SKM-1 (cell line): ENCODE data around the gene RAB8A.
"Not testable (repeated sequence)": the region's sequence is repeated elsewhere in the genome, so short reads cannot be mapped to it uniquely, and the experiment has no call there.

Experiments
- DNase-seq: peaks from one replicate; lab custom pipeline; 2025; ENCODE audit not compliant: unreplicated experiment; lab: John Stamatoyannopoulos, UW

RAB8A gene

DNA sequence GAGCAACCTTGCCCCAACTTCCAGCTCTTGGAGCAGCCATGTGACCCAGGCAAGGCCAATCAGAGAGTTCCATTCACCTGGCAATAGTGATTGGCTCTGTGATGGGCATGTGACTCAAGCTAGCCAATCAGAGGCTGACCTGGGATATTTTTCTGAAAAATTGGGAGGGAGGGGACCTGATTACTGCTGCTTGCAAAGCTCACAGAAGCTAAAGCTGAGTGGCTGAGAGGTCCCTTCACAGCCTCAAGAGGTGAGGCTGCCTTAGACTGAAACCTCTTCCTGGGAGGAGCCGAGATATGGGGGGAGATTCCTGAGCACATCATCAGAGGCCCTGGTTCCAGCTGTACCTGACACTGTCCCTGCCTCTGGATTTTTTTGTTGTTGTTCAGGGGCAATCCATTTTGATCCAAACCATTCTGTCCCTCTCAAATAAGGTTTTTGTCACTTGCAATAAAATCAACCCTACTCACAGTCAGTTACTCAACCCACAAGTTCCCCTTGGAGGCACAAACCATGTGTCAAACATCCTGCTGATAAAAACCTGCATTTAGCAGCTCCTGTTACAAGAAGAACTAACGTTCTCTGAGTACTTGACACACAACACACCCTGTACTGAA is 56.9 kb downstream of the RAB8A start:
- DNase-seq = peak; percentile 82

GRCh38 chr19:16170134-16170533 is 58.4 kb downstream of the RAB8A start:
- DNase-seq = no peak

GRCh38 chr19:16175954-16176353 is 64.3 kb downstream of the RAB8A start:
- no peak for DNase-seq

DNA sequence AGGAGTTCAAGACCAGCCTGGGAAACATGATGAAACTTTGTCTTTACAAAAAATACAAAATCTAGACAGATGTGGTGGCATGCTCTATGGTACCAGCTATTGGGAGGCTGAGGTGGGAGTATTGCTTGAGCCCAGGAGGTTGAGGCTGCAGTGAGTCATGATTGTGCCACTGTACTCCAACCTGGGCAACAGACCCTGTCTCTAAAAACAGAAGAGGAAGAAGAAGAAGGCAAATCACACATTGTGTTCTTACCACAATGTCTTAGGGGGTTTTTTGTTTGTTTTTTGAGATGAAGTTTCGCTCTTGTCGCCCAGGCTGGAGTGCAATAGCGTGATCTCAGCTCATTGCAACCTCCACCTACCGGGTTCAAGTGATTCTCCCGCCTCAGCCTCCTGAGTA is 67.2 kb downstream of the RAB8A start:
- DNase-seq = not testable (repeated sequence)

- no peak for DNase-seq
These were observed 68.9 kb downstream of the RAB8A start for GRCh38 chr19:16180611-16181010.
